Vagina (tissue), 2 donors: ENCODE data around the gene CNTNAP5. TPM values are rescaled to one million over a fixed set of nuclear protein-coding genes. Genes with fewer than 3 reads are reported as not detected.

Experiments used
- DNase-seq, 2 donors: peaks; one replicate each; pipeline ENCODE4 v3.0.0-alpha.2; 2017; ENCODE audit errors: extremely low spot score in 2 of 2
- H3K27ac ChIP-seq: fragments of 200-600 bp; sonication (generic); one replicate; pipeline ENCODE4 v1.5.1; 2019
- H3K27me3 ChIP-seq: fragments of 200-600 bp; sonication (generic); one replicate; pipeline ENCODE4 v1.5.1; 2019
- H3K36me3 ChIP-seq, 2 donors: fragments of 200-600 bp; sonication (generic); one replicate each; pipeline ENCODE4 v1.5.1; 2017 to 2019
- H3K4me1 ChIP-seq: fragments of 200-600 bp; sonication (generic); one replicate; pipeline ENCODE4 v1.5.1; 2019
- H3K4me3 ChIP-seq, 2 donors: fragments of 200-600 bp; sonication (generic); 1 replicate in 1 of 2; 2 replicates in 1 of 2; pipeline ENCODE4 v1.5.1; 2016 to 2019
- H3K9me3 ChIP-seq: fragments of 200-600 bp; sonication (generic); one replicate; pipeline ENCODE4 v1.5.1; 2019
- POLR2A ChIP-seq, 2 donors: fragments of 450-650 bp; IDR thresholded peaks; one replicate each; pipeline ENCODE4 v1.6.1; 2017; ENCODE audit warnings: antibody characterized with exemption in 2 of 2, mild to moderate bottlenecking in 2 of 2, moderate library complexity in 2 of 2
- POLR2AphosphoS5 ChIP-seq, 2 donors: sonication (generic); formaldehyde crosslinking; IDR thresholded peaks; one replicate each; pipeline ENCODE4 v1.9.0; 2017; ENCODE audit warnings: antibody characterized with exemption in 2 of 2, mild to moderate bottlenecking in 2 of 2, low read depth in 1 of 2; ENCODE audit not compliant: insufficient read depth in 1 of 2
- intact Hi-C: fragments of 100-400 bp; cut with DNase I; formaldehyde crosslinking; loops from one replicate; pipeline ENCODE4 v1.15.1; 2023
- total RNA-seq: library from RNA; depleted of rRNA; stranded (reverse); fragments of >200 nt; gene quantifications from one replicate; pipeline ENCODE4 v1.2.3, GENCODE V29; 2016
- TF ChIP-seq, protein P1 (sequence below), 3 experiments: fragments of 450-650 bp in 2 of 3; fragments of 200-600 bp in 1 of 3; sonication (generic) in 1 of 3; IDR thresholded peaks; one replicate each; pipeline ENCODE4 v1.5.1; 2017 to 2019; ENCODE audit warnings: antibody characterized with exemption in 3 of 3, mild to moderate bottlenecking in 2 of 3, moderate library complexity in 2 of 3

The CNTNAP5 gene
- total RNA-seq, 1 donor from 2014 or later = not detected

DNA sequence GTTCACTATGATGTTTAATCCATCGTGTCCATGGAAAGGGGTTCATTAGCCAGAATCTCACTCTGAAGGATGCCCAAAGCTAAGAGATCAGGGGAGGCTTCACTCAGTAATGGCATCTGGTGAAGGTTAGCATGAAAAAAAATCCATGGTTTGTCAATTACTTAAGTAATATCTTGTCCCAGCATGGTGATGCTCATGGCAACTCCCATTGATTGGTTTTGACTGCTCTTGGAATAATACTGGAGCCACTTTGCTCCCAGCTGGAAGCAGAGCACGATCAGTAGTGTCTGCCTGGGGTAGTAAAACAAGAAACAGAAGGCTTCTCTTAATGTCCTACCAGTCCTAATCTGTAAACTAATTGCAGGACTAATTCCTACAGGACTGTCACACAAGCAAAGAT is 799.4 kb downstream of the CNTNAP5 start:
- H3K4me3 ChIP-seq = no peak overlapping the region
- no peak for DNase-seq
- H3K36me3 ChIP-seq = no peaks in the 10 kb centered on the region
- no peaks in the 10 kb centered on the region for H3K9me3 ChIP-seq
- TF ChIP-seq, protein P1, sequence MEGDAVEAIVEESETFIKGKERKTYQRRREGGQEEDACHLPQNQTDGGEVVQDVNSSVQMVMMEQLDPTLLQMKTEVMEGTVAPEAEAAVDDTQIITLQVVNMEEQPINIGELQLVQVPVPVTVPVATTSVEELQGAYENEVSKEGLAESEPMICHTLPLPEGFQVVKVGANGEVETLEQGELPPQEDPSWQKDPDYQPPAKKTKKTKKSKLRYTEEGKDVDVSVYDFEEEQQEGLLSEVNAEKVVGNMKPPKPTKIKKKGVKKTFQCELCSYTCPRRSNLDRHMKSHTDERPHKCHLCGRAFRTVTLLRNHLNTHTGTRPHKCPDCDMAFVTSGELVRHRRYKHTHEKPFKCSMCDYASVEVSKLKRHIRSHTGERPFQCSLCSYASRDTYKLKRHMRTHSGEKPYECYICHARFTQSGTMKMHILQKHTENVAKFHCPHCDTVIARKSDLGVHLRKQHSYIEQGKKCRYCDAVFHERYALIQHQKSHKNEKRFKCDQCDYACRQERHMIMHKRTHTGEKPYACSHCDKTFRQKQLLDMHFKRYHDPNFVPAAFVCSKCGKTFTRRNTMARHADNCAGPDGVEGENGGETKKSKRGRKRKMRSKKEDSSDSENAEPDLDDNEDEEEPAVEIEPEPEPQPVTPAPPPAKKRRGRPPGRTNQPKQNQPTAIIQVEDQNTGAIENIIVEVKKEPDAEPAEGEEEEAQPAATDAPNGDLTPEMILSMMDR (IDR thresholded peaks at IDR 0.05) = no peak
- TF ChIP-seq POLR2A (IDR thresholded peaks at IDR 0.05) = no peak
- TF ChIP-seq POLR2AphosphoS5 (IDR thresholded peaks at IDR 0.05; ENCODE audit: insufficient read depth in 1 of 2, low read depth in 1 of 2) = no peak
- intact Hi-C loops = no loop called here
- no peaks in the 10 kb centered on the region for H3K27me3 ChIP-seq
- H3K27ac ChIP-seq = no peak overlapping the region
- no peaks in the 10 kb centered on the region for H3K4me1 ChIP-seq

DNA sequence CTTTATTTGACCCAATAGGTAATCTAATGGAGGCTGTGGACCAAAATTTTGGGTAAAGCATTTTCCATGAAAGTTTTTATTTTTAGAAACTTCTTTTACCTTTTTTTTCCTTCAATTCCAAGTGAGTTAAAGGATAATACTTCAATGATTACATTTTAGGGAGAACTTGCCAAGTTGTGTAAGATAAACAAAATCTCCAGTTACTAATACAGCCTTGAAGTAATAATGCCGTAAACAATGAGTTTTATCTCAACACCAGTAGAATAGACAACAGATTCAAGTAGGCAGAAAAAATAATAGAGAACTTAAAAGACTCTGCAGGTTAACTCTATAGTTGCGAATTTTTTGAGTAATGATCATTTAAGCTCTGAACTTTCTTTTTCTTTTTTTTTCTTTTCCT is 807.4 kb downstream of the CNTNAP5 start:
- H3K27me3 ChIP-seq = no peaks in the 10 kb centered on the region
- no peak for TF ChIP-seq POLR2AphosphoS5 (IDR thresholded peaks at IDR 0.05; ENCODE audit: insufficient read depth in 1 of 2, low read depth in 1 of 2)
- no peaks in the 10 kb centered on the region for H3K4me1 ChIP-seq
- H3K4me3 ChIP-seq = no peak overlapping the region
- intact Hi-C loops = no loop called here
- no peak overlapping the region for H3K27ac ChIP-seq
- DNase-seq = no peak
- no peaks in the 10 kb centered on the region for H3K9me3 ChIP-seq
- H3K36me3 ChIP-seq = no peaks in the 10 kb centered on the region

DNA sequence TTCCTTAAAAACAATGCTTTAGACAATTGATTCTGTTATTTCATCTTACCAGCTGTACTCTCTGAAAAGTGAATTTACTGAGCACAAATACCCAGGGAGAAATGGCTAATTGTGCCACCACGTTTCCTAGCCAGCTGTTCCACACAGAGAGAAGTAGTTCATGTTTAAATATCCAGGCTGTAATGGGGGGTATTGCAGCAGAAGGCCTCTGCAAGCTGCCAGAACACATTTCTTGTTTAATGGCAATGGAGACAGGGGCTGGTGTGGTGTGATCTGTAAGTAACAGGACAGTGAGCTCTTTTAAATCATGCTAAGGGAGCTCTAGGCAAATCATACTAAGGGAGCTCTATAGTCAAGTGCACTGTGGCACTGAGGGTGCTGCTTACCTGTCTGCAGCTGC is 809.2 kb downstream of the CNTNAP5 start:
- TF ChIP-seq POLR2AphosphoS5 (IDR thresholded peaks at IDR 0.05; ENCODE audit: insufficient read depth in 1 of 2, low read depth in 1 of 2) = no peak
- TF ChIP-seq POLR2A (IDR thresholded peaks at IDR 0.05) = no peak
- TF ChIP-seq, protein P1 (IDR thresholded peaks at IDR 0.05) = no peak
- no peaks in the 10 kb centered on the region for H3K9me3 ChIP-seq
- no peaks in the 10 kb centered on the region for H3K27me3 ChIP-seq
- intact Hi-C loops = no loop called here
- DNase-seq = no peak
- H3K4me3 ChIP-seq = no peak overlapping the region
- no peaks in the 10 kb centered on the region for H3K4me1 ChIP-seq
- no peak overlapping the region for H3K27ac ChIP-seq
- no peaks in the 10 kb centered on the region for H3K36me3 ChIP-seq

DNA sequence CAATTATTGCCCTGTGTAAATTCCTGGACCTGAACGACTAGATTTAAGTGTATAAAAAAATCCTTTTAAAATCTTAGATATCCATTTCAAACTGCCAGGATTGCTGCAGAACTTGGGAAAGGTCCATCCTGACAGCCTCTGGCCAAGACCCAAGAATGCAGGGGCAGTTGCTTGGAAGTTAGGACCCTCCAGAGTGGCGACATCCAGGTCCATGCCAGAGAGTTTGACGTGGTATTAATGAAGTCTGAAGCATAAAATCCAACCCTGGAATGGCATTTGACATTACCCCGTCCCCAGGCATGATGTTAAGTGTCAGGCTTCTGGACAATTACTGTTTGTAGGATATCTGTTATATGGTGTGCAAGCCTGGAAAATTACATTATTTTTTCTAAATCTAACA is 810.2 kb downstream of the CNTNAP5 start:
- Histone ChIP-seq H3K4me1 (no peaks in the 10 kb centered on the region), H3K27ac (no peak overlapping the region), H3K9me3 (no peaks in the 10 kb centered on the region), H3K27me3 (no peaks in the 10 kb centered on the region), H3K36me3 (no peaks in the 10 kb centered on the region), H3K4me3 (no peak overlapping the region)
- DNase-seq = no peak
- no peak for TF ChIP-seq POLR2AphosphoS5 (IDR thresholded peaks at IDR 0.05; ENCODE audit: insufficient read depth in 1 of 2, low read depth in 1 of 2)
- TF ChIP-seq, protein P1 (IDR thresholded peaks at IDR 0.05) = no peak
- TF ChIP-seq POLR2A (IDR thresholded peaks at IDR 0.05) = no peak
- intact Hi-C loops = no loop called here

DNA sequence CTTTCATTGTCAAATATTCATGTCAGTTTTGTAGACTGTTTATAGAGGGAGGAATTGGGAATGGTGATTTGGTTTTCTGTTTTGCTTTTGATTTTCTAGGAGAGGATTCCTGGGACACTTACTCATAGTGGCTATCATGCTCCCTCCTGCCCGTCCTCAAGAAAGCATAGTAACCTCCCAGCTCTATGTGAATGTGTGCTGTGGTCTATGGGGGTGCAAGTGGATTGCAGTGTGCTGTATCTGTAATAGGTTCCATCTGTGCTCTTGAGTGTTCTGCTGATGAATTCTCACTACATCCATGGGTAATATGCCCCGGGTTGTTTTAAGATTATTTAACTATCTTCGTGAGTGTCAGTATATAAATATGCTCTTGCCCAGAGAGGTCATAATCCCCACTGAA is 811.3 kb downstream of the CNTNAP5 start:
- Histone ChIP-seq H3K27me3 (no peaks in the 10 kb centered on the region), H3K27ac (no peak overlapping the region), H3K4me1 (no peaks in the 10 kb centered on the region), H3K36me3 (no peaks in the 10 kb centered on the region), H3K4me3 (no peak overlapping the region), H3K9me3 (no peaks in the 10 kb centered on the region)
- TF ChIP-seq, protein P1 (IDR thresholded peaks at IDR 0.05) = no peak
- TF ChIP-seq POLR2A (IDR thresholded peaks at IDR 0.05) = no peak
- TF ChIP-seq POLR2AphosphoS5 (IDR thresholded peaks at IDR 0.05; ENCODE audit: insufficient read depth in 1 of 2, low read depth in 1 of 2) = no peak
- intact Hi-C loops = no loop called here
- DNase-seq = no peak

DNA sequence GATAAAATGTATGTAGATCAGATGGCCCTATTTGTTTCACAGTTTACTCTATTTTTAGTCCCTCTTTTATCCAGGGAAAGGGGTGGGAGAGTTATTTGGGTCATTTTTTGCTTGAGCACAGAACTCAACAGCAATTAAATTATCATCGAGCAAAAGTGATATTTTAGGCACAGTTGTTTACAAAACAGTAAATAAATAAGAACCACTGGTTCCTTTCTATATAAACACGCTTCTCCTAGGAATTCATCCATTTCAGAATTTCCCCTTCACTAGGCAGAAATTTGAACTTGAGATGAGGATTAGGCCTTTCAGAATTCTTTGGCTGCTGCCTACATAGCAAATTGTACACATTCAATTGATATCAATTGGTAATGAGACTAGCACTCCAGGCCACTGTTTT is 812.4 kb downstream of the CNTNAP5 start:
- no peak for DNase-seq
- Histone ChIP-seq H3K4me3 (no peak overlapping the region), H3K9me3 (no peaks in the 10 kb centered on the region), H3K36me3 (no peaks in the 10 kb centered on the region), H3K4me1 (no peaks in the 10 kb centered on the region), H3K27ac (no peak overlapping the region), H3K27me3 (no peaks in the 10 kb centered on the region)
- no peak for TF ChIP-seq POLR2A (IDR thresholded peaks at IDR 0.05)
- TF ChIP-seq, protein P1 (IDR thresholded peaks at IDR 0.05) = no peak
- TF ChIP-seq POLR2AphosphoS5 (IDR thresholded peaks at IDR 0.05; ENCODE audit: insufficient read depth in 1 of 2, low read depth in 1 of 2) = no peak
- intact Hi-C loops = no loop called here
